ENCODE results near the gene SIRT5. TPM values are rescaled to one million over a fixed set of nuclear protein-coding genes. Genes with fewer than 3 reads are reported as not detected.

Gene SIRT5
- total and polyA plus RNA-seq, 2 experiments from 2014 or later = 9.8 to 13.1 TPM

DNA sequence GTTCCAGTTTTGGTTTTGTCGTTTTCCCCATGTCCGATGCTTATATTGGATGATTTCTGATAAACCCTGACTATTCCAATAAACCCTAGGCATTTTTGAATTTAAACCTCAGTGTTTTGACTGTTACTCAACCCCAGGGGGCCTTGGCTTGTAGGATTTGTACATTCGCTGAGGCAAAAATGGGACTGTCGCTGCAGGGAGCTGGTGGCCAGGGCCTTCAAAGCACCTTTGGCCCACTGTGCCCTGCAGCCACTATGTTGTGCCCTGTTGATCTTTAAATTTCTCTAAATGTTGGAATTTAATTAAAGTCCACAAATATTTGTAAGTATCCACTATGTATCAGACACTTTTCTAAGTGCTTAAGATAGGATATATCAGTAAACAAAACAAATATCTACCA lies 31.2 kb downstream of the SIRT5 start:
- H3K9me3 Mint-ChIP-seq = no peaks in the 10 kb centered on the region
- no peak overlapping the region for H3K4me3 Mint-ChIP-seq
- H3K27me3 Mint-ChIP-seq (ENCODE audit: insufficient read depth, low read depth, poor library complexity) = peaks cover 3% of the 10 kb centered on the region
- no peak overlapping the region for H2AFZ ChIP-seq
- H3K27ac Mint-ChIP-seq = no peak overlapping the region
- peaks cover 23% of the 10 kb centered on the region; the same call in 2 of the 3 replicates for H3K36me3 Mint-ChIP-seq (ENCODE audit: low read depth)
- no peaks in the 10 kb centered on the region for H3K9me2 ChIP-seq (ENCODE audit: insufficient read depth)
- no peak overlapping the region for H3K27ac ChIP-seq (ENCODE audit: low read depth)
- H3K4me2 ChIP-seq = no peak overlapping the region
- no peaks in the 10 kb centered on the region for H3K79me2 ChIP-seq (replicated peaks; ENCODE audit: insufficient read depth)
- no peaks in the 10 kb centered on the region for H3F3A ChIP-seq (replicated peaks; ENCODE audit: low read depth)
- H3K4me3 ChIP-seq = no peak overlapping the region
- DNase-seq (ENCODE audit: low spot score) (no peak), ATAC-seq (no peak)
- H3K27me3 ChIP-seq (ENCODE audit: insufficient read depth) = no peaks in the 10 kb centered on the region
- H4K20me1 ChIP-seq (replicated peaks; ENCODE audit: insufficient read depth) = no peaks in the 10 kb centered on the region
- no peak for TF ChIP-seq ZNF114 (CRISPR knock-in tag; IDR thresholded peaks at IDR 0.05)
- TF ChIP-seq, protein P1, sequence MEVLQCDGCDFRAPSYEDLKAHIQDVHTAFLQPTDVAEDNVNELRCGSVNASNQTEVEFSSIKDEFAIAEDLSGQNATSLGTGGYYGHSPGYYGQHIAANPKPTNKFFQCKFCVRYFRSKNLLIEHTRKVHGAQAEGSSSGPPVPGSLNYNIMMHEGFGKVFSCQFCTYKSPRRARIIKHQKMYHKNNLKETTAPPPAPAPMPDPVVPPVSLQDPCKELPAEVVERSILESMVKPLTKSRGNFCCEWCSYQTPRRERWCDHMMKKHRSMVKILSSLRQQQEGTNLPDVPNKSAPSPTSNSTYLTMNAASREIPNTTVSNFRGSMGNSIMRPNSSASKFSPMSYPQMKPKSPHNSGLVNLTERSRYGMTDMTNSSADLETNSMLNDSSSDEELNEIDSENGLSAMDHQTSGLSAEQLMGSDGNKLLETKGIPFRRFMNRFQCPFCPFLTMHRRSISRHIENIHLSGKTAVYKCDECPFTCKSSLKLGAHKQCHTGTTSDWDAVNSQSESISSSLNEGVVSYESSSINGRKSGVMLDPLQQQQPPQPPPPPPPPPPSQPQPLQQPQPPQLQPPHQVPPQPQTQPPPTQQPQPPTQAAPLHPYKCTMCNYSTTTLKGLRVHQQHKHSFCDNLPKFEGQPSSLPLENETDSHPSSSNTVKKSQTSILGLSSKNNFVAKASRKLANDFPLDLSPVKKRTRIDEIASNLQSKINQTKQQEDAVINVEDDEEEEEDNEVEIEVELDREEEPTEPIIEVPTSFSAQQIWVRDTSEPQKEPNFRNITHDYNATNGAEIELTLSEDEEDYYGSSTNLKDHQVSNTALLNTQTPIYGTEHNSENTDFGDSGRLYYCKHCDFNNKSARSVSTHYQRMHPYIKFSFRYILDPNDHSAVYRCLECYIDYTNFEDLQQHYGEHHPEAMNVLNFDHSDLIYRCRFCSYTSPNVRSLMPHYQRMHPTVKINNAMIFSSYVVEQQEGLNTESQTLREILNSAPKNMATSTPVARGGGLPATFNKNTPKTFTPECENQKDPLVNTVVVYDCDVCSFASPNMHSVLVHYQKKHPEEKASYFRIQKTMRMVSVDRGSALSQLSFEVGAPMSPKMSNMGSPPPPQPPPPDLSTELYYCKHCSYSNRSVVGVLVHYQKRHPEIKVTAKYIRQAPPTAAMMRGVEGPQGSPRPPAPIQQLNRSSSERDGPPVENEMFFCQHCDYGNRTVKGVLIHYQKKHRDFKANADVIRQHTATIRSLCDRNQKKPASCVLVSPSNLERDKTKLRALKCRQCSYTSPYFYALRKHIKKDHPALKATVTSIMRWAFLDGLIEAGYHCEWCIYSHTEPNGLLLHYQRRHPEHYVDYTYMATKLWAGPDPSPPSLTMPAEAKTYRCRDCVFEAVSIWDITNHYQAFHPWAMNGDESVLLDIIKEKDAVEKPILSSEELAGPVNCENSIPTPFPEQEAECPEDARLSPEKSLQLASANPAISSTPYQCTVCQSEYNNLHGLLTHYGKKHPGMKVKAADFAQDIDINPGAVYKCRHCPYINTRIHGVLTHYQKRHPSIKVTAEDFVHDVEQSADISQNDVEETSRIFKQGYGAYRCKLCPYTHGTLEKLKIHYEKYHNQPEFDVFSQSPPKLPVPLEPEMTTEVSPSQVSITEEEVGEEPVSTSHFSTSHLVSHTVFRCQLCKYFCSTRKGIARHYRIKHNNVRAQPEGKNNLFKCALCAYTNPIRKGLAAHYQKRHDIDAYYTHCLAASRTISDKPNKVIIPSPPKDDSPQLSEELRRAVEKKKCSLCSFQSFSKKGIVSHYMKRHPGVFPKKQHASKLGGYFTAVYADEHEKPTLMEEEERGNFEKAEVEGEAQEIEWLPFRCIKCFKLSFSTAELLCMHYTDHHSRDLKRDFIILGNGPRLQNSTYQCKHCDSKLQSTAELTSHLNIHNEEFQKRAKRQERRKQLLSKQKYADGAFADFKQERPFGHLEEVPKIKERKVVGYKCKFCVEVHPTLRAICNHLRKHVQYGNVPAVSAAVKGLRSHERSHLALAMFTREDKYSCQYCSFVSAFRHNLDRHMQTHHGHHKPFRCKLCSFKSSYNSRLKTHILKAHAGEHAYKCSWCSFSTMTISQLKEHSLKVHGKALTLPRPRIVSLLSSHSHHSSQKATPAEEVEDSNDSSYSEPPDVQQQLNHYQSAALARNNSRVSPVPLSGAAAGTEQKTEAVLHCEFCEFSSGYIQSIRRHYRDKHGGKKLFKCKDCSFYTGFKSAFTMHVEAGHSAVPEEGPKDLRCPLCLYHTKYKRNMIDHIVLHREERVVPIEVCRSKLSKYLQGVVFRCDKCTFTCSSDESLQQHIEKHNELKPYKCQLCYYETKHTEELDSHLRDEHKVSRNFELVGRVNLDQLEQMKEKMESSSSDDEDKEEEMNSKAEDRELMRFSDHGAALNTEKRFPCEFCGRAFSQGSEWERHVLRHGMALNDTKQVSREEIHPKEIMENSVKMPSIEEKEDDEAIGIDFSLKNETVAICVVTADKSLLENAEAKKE (CRISPR knock-in tag; IDR thresholded peaks at IDR 0.05) = no peak
- no peaks in the 10 kb centered on the region for H3K4me1 Mint-ChIP-seq
- H3K4me1 ChIP-seq (ENCODE audit: insufficient read depth) = no peaks in the 10 kb centered on the region
- peaks cover 4% of the 10 kb centered on the region; the same call in 1 of the 2 replicates for H3K36me3 ChIP-seq (ENCODE audit: insufficient read depth)

DNA sequence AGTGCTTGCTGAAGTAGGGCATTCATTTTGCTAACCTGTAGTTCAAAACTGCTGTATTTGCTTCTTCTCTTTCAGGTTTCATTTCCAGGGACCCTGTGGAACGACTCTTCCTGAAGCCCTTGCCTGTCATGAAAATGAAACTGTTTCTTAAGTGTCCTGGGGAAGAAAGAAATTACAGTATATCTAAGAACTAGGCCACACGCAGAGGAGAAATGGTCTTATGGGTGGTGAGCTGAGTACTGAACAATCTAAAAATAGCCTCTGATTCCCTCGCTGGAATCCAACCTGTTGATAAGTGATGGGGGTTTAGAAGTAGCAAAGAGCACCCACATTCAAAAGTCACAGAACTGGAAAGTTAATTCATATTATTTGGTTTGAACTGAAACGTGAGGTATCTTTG lies 37.3 kb downstream of the SIRT5 start:
- Mint-ChIP-seq H3K4me1 (peaks cover 15% of the 10 kb centered on the region), H3K9me3 (peaks cover 3% of the 10 kb centered on the region; the same call in 2 of the 3 replicates), H3K4me3 (no peak overlapping the region), H3K27me3 (ENCODE audit: insufficient read depth, low read depth, poor library complexity) (peaks cover 10% of the 10 kb centered on the region), H3K27ac (no peak overlapping the region), H3K36me3 (ENCODE audit: low read depth) (peaks cover 25% of the 10 kb centered on the region)
- Histone ChIP-seq H3K27ac (ENCODE audit: low read depth) (no peak overlapping the region), H3K79me2 (replicated peaks; ENCODE audit: insufficient read depth) (peaks cover 20% of the 10 kb centered on the region), H3F3A (replicated peaks; ENCODE audit: low read depth) (no peaks in the 10 kb centered on the region; the same call in 1 of the 2 replicates), H3K9me2 (ENCODE audit: insufficient read depth) (no peaks in the 10 kb centered on the region), H3K36me3 (ENCODE audit: insufficient read depth) (no peaks in the 10 kb centered on the region), H3K27me3 (ENCODE audit: insufficient read depth) (no peaks in the 10 kb centered on the region), H3K4me2 (no peak overlapping the region), H4K20me1 (replicated peaks; ENCODE audit: insufficient read depth) (peaks cover 9% of the 10 kb centered on the region), H3K4me1 (ENCODE audit: insufficient read depth) (peaks cover 13% of the 10 kb centered on the region), H2AFZ (no peak overlapping the region), H3K4me3 (no peak overlapping the region)
- ATAC-seq = no peak
- DNase-seq (ENCODE audit: low spot score) = no peak
- TF ChIP-seq POLR2AphosphoS5 (IDR thresholded peaks at IDR 0.05; ENCODE audit: low read depth) (no peak), JUNB (IDR thresholded peaks at IDR 0.05; ENCODE audit: unreplicated experiment) (no peak), NANOG (IDR thresholded peaks at IDR 0.05; ENCODE audit: borderline replicate concordance) (no peak), STAT1 (IDR thresholded peaks at IDR 0.05; ENCODE audit: unreplicated experiment) (no peak), ZNF331 (CRISPR knock-in tag; IDR thresholded peaks at IDR 0.05; ENCODE audit: low read depth) (no peak), CREB1 (CRISPR knock-in tag; IDR thresholded peaks at IDR 0.05; ENCODE audit: low read depth) (no peak), EZH2 (IDR thresholded peaks at IDR 0.05; ENCODE audit: low read depth, unreplicated experiment) (no peak)
- TF ChIP-seq, protein P2, sequence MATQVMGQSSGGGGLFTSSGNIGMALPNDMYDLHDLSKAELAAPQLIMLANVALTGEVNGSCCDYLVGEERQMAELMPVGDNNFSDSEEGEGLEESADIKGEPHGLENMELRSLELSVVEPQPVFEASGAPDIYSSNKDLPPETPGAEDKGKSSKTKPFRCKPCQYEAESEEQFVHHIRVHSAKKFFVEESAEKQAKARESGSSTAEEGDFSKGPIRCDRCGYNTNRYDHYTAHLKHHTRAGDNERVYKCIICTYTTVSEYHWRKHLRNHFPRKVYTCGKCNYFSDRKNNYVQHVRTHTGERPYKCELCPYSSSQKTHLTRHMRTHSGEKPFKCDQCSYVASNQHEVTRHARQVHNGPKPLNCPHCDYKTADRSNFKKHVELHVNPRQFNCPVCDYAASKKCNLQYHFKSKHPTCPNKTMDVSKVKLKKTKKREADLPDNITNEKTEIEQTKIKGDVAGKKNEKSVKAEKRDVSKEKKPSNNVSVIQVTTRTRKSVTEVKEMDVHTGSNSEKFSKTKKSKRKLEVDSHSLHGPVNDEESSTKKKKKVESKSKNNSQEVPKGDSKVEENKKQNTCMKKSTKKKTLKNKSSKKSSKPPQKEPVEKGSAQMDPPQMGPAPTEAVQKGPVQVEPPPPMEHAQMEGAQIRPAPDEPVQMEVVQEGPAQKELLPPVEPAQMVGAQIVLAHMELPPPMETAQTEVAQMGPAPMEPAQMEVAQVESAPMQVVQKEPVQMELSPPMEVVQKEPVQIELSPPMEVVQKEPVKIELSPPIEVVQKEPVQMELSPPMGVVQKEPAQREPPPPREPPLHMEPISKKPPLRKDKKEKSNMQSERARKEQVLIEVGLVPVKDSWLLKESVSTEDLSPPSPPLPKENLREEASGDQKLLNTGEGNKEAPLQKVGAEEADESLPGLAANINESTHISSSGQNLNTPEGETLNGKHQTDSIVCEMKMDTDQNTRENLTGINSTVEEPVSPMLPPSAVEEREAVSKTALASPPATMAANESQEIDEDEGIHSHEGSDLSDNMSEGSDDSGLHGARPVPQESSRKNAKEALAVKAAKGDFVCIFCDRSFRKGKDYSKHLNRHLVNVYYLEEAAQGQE (IDR thresholded peaks at IDR 0.05; ENCODE audit: unreplicated experiment) = no peak

Measured in GM23338 (cell line).